HG02973 (cell line): ENCODE results near the gene RAB11FIP4.
"Not testable (repeated sequence)": the region's sequence is repeated elsewhere in the genome, so short reads cannot be mapped to it uniquely, and the experiment has no call there.

Experiments
- ATAC-seq: cut with Tn5 transposase; IDR thresholded peaks from one replicate; pipeline ENCODE4 v1.9.1; 2021; ENCODE audit warnings: moderate library complexity; ENCODE audit not compliant: unreplicated experiment

The RAB11FIP4 gene, protein sequence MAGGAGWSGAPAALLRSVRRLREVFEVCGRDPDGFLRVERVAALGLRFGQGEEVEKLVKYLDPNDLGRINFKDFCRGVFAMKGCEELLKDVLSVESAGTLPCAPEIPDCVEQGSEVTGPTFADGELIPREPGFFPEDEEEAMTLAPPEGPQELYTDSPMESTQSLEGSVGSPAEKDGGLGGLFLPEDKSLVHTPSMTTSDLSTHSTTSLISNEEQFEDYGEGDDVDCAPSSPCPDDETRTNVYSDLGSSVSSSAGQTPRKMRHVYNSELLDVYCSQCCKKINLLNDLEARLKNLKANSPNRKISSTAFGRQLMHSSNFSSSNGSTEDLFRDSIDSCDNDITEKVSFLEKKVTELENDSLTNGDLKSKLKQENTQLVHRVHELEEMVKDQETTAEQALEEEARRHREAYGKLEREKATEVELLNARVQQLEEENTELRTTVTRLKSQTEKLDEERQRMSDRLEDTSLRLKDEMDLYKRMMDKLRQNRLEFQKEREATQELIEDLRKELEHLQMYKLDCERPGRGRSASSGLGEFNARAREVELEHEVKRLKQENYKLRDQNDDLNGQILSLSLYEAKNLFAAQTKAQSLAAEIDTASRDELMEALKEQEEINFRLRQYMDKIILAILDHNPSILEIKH

DNA sequence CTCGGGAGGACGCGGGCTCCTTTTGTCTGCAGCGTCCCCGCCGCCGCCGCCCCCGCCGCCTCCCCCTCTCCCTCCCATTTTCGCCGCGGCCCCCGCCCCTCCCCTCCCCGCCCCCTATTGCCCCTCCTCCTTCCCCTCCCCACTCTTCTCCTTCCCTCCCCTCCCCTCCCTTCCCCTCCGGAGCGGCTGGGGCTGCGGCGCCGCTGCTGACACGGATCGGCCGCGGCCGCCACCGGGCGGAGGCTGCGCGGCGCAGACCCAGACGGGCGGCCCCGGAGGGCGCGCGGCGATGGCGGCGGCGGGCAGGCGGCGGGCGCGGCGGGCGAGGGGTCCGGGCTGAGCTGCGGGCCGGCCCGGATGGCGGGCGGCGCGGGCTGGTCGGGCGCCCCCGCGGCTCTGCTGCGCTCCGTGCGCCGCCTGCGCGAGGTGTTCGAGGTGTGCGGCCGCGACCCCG lies at the start of gene RAB11FIP4:
RAB11FIP4 (plus strand) TSS at position 180 of the 454 bp plus-strand sequence; CDS start at position 358, 178 bp downstream.
- ATAC-seq, result no peak

GRCh38 chr17:31345191-31345747 lies 46.2 kb upstream of the RAB11FIP4 start:
- ATAC-seq, result not testable (repeated sequence)

- no peak for ATAC-seq
These were observed 42.0 kb upstream of the RAB11FIP4 start for GRCh38 chr17:31349454-31349853.

GRCh38 chr17:31355935-31356334 lies 35.5 kb upstream of the RAB11FIP4 start:
- ATAC-seq, result no peak

- no peak for ATAC-seq
These were observed 34.4 kb upstream of the RAB11FIP4 start for GRCh38 chr17:31357091-31357490.

- ATAC-seq, result no peak
These were observed 33.6 kb upstream of the RAB11FIP4 start for GRCh38 chr17:31357839-31358394.

GRCh38 chr17:31364012-31364411 lies 27.5 kb upstream of the RAB11FIP4 start:
- no peak for ATAC-seq

DNA sequence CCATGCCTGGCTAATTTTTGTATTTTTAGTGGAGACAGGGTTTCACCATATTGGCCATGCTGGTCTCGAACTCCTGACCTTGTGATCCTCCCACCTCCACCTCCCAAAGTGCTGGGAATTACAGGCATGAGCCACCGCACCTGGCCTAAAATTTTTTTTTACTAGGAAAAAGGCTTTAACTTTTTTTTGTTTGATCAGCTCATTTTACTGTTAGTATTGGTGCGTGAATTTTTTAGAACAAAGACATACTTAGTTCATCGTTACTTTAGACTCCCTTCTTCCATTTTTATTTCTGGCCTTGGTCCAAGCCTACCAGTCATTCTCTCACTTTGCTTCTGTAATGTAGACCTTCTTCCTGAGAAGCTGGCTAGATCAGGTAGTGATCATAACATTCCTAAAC lies 25.4 kb upstream of the RAB11FIP4 start:
- no peak for ATAC-seq

GRCh38 chr17:31369266-31369665 lies 22.2 kb upstream of the RAB11FIP4 start:
- no peak for ATAC-seq

GRCh38 chr17:31371511-31372097 lies 19.9 kb upstream of the RAB11FIP4 start:
- no peak for ATAC-seq

DNA sequence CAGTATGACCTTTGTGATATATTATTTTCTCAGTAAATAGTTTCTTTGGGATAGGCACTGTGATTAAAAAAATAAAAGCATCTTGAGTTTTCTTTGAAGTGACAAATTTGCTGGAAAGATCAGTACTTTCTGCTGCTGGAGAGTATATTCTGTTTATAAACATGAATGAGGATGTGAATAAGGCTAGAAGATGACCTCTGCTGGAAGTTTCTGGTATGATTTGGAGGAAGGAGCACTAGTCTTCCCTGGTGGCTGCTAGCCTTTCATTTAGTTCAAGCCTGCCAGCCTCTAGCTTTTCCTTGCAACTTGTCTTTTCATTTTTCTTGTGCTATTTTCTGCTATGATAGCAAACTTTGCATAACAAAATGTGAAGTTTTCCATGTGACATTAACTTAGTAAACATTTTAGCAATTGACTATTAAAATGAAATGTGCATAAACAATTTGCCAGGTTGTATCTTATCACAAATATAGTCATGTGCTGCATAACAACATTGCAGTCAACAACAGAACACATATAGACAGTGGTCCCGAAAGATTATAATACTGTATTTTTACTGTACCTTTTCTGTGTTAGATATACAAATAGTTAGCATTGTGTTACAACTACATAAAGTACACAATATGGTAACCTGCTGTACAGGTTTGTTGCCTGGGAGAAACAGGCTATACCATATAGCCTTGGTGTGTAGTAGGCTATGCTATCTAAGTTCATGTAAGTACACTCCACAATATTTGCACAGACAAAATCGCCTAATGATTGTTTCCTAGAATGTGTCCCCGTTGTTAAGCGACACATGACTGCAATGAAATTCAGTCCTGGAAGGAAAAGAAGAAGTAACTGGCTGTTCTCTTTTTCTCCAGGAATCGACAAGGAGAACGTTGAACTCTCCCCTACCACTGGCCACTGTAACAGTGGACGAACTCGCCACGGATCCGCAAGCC lies 18.1 kb upstream of the RAB11FIP4 start:
- no peak for ATAC-seq

- ATAC-seq, result no peak
These were observed 17.4 kb upstream of the RAB11FIP4 start for GRCh38 chr17:31374094-31374447.

DNA sequence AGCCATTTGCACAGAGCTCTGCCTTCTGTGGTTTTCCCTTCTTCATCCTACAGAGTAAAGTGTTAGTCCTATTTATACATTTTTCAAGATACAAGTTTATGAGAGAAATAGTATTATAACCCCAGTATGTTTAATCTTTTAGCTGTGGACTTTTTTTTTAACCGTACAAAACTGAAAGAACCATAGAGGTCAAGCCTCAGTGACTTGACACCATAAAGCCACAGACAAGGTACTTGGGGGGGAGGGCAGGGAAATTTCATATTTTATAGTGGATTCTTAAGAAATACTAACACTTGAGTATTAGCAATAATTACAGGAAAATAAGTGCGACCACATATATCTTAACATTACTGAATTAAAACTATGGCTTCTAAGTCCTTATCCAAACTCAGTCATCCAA lies 17.0 kb upstream of the RAB11FIP4 start:
- ATAC-seq, result no peak

DNA sequence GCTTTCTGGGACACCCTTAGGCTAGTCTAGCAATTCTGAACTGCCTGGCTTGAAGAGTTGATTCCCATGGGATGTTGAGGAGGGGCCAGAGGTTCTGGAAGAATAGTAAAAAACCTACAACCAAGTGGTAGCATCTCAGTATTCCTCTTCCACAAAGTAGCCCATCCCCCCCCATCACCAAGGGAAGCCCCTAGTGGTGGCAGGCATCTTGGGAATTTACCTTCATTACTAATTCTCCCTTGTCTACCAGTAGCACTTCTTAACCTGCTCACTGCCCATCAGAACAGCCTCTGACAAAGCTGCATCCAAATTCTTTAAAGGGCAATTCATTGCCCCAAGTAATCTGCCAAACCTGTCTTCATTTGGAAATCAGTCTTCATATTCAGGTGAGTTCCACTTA lies 12.8 kb upstream of the RAB11FIP4 start:
- no peak for ATAC-seq

DNA sequence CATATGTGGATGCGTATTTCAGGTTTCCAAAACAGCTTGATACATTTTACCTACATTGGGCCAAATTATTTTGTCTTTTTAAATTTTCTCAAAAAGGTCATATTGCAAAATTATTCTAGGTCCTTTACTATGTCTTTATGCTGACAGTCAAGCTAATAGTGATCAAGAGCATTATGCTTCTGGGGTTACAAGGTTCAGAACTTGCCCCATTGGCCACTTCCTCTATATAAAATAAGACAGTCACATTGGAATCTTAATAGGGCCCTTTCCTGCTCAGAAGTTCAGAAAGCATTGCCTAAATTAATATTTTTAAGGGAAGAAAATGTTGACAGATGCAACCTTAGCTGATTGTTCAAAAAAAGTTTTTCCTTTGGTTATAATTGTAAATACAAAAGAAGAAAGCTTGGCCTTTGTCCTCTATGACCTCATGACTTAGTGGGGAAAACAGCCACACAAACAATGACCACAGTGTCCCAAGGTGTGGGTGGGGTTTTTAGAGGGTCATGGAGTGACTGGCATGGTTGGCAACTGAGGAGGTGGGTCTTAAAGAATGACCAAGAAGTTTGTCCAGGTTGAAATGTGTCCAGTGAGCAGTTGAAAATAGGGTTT lies 11.8 kb upstream of the RAB11FIP4 start:
- no peak for ATAC-seq

GRCh38 chr17:31381165-31381668 lies 10.3 kb upstream of the RAB11FIP4 start:
- ATAC-seq, result no peak

DNA sequence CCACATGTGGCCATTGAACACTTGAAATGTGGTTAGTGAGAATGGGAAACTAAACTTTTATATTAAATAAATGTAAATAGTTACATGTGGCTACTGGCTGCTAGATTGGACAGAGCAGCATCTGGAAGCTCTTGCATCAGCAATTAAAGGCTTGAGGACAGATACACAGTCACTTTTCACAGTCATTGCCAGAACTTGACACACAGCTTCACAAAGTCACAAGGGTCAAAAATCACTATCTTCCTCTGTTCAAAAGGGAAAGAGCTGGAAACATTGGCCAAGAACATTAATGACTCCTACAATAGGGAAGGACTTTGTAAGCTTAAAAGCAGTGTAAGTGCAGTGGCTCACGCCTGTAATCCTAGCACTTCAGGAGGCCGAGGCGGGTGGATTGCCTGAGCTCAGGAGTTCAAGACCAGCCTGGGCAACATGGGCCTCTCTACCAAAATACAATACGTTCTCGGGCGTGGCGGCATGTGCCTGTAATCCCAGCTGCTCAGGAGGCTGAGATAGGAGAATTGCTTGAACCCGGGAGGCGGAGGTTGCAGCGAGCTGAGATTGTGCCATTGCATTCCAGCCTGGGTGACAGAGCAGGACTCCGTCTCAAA lies 8.7 kb upstream of the RAB11FIP4 start:
- ATAC-seq, result not testable (repeated sequence)

DNA sequence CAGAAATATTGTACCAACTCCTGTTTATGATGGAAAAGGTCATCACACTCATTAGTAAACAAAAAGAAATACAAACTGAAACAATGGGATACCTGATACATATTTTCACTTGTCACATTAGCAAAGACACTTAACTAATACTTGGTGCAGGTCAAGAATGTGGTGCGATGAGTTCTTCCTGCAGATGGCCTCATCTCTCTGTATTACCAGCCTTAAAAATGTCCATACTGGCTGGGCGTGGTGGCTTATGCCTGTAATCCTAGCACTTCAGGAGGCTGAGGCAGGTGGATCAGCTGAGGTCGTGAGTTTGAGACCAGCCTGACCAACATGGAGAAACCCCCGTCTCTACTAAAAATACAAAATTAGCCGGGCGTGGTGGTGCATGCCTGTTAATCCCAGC lies 8.0 kb upstream of the RAB11FIP4 start:
- not testable (repeated sequence) for ATAC-seq
